HG03108 (cell line): ENCODE results near the gene ONECUT3.

Experiments used
- ATAC-seq: cut with Tn5 transposase; IDR thresholded peaks from one replicate; pipeline ENCODE4 v1.9.1; 2021; ENCODE audit warnings: moderate library complexity; ENCODE audit not compliant: unreplicated experiment

Gene ONECUT3

GRCh38 chr19:1767464-1767933 is 14.2 kb downstream of the ONECUT3 start:
- no peak for ATAC-seq

DNA sequence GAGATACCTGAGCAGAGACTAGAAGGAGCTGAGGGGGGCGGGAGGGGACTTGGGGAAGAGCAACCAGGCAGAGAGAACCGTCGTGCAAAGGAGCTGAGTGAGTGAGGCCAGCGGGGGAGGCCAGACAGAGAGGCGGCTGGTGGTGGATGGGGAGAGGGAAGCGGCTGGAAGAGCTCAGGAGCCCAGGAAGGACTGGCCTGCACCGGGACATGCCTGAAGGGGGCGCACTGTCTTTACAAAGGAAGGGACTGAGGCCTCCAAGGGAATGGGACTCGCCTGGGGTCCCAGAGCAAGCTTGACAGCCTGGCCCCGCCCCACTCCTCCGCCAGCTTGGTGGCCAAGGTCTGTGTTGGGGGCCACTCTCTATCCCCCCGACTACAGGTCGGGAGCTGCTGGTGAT is 14.9 kb downstream of the ONECUT3 start:
- ATAC-seq = no peak

DNA sequence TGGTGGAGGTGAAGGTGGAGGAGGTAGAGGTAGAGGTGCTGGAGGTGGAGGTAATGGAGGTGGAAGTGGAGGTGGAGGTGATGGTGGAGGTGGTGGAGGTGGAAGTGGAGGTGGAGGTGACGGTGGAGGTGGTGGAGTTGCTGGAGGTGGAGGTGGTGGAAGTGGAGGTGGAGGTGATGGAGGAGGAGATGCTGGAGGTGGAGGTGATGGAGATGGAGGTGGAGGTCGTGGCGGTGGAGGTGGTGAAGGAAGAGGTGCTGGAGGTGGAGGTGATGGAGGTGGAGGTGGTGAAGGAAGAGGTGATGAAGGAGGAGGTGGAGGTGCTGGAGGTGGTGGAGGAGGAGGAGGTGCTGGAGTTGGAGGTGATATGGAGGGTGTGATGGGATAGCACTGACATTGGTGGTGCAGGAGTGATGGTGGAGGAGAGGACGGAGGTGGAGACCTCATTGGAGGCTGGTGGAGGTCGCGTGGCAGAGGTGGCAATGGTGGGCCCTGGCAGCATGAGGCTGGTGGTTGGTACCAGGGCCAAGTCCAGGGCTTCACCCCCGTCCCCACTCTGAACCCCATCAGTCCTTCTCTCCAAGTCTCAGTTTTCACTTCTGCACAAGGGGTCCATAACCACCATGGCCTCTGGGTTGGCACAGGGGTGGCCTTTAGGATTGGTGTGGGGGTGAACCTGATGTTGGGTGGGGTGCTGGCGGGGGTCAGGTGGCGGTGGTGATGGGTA is 15.8 kb downstream of the ONECUT3 start:
- no peak for ATAC-seq

GRCh38 chr19:1769645-1769985 is 16.3 kb downstream of the ONECUT3 start:
- no peak for ATAC-seq

DNA sequence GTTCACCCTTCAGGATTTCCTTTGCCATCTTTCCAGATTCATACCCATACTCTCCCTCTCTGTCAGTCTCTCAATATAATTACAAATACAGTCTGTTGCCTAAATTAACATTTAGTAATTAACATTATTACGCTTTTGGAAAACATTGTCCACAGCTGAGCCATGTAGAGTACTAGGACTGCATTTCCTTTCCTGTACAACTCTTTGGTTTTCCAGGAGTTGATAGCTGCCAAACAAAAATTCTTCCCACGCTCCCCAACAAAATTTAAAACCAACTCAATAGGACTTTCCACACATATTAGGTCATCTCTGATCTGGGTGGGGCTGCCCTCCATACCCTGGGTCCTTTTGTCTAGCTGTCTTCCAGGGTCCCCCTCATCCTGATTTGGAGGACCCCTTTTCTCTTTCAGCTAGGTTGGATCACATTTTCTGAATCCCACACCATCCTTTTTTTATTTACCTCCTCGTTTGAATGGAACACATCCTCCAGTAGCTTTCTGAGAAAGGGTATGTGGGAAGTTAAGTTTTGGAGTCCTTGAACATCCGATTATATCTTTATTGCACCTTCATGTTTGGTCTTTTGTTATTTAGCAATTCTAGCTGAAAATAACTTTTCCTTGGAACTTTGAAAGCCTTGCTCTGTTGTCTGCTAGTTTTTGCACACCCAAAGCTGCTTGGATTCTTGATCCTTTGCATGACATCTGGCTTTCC is 17.7 kb downstream of the ONECUT3 start:
- no peak for ATAC-seq

- ATAC-seq = no peak
Measured at GRCh38 chr19:1773184-1773583, 19.9 kb downstream of the ONECUT3 start.

DNA sequence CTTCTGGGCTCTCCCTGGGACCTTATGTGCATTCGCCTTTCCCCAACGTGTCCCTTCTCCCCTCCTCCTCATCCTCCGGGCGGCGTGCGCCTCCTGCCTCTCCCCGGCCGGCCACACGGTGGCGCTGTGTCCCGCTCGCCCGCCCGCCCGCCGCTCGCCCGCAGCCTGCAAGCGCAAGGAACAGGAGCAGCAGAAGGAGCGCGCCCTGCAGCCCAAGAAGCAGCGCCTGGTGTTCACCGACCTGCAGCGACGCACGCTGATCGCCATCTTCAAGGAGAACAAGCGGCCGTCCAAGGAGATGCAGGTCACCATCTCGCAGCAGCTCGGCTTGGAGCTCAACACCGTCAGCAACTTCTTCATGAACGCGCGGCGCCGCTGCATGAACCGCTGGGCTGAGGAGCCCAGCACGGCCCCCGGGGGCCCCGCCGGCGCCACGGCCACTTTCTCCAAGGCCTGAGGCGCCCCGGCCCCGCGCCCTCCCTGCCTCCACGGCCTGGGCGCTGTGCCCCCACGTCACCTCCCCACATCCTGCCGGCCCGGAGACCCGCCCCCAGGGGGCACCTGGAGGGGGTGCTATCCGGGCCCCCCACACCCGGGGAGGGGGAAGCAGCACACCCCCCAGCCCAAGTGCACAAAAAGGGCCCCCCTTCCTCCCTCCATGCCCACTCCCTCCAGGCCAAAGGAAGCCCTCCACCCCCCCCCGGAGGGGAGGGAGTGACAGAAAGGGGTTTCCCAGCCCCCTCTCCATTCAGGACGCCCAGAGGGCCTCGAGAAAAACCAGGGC is 21.9 kb downstream of the ONECUT3 start:
- no peak for ATAC-seq

- no peak for ATAC-seq
Measured at GRCh38 chr19:1775951-1776605, 22.8 kb downstream of the ONECUT3 start.

GRCh38 chr19:1776606-1777147 is 23.4 kb downstream of the ONECUT3 start:
- no peak for ATAC-seq

- ATAC-seq = no peak
Measured at GRCh38 chr19:1777149-1777548, 23.8 kb downstream of the ONECUT3 start.

GRCh38 chr19:1779574-1779973 is 26.3 kb downstream of the ONECUT3 start:
- no peak for ATAC-seq

DNA sequence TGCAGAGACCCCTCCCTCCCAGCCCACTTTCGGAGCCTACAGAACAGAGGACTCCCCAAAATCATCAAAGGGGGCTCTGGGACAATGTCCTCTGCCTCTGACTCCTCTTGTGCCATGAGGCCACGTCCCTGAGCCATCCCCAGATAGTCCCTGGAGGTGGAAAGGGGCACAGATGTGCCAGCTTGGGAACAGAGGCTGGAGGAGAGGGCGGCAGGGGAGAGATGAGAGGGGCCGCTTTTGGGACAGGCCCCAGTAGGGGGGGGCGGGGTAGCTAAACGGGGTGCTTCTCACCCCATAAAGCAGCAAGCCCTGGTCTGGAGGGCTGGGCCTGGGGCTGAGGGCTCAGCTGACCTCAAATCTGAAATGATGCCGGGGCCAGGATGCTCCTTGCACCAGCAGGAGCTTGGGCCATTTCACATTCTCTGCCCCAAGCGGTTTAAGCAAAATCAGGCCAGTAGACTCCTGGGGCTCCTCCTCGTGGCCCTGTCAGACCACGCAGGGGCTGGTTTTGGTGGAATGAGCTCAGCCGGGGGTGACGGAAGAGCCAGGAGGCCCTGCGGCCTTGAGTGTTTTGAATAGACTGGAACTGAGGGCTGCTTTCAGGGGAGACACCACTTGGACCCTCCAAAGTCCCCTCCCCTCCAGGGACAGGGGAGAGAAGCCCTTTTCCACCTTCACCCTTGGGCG is 27.1 kb downstream of the ONECUT3 start:
- ATAC-seq = no peak

GRCh38 chr19:1782521-1782920 is 29.2 kb downstream of the ONECUT3 start:
- ATAC-seq = no peak

GRCh38 chr19:1783354-1783753 is 30.0 kb downstream of the ONECUT3 start:
- ATAC-seq = no peak

DNA sequence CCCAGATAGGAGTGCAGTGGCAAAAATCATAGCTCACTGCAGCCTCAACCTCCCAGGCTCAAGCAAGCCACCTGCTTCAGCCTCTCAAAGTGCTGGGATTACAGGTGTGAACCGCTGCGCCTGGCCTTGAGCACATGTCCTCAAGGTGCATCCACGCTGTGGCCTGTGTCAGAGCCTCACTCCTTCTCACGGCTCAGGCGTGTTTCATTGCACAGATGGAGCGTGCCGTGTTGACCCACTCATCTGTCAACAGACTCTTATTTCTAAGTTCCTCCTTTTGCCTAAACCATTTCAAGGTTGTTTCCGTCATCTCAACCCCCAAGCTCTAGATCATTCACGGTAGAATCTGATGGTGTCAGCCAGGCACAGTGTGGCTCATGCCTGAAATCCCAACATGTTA is 30.6 kb downstream of the ONECUT3 start:
- no peak for ATAC-seq

- ATAC-seq = no peak
Measured at GRCh38 chr19:1785310-1785709, 32.0 kb downstream of the ONECUT3 start.

DNA sequence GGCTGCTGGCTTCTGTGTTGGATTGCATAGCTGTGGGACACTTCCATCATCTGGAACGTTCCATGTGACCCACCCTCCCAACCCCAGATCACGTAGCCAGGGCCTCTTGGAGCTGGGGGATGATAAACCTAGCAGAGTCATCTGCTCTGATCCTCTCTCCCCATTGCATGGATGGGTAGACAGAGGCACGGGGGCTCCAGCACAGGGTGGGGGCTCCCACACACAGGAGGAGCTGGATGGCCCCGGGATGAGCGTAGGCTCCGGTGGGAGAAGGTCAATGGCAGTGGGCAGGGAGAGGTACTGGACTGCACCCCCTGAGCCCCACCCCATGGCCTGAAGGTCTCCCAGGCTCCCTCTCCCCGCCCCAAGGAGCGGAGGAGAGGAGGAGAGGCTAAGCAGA is 33.4 kb downstream of the ONECUT3 start:
- ATAC-seq = no peak

DNA sequence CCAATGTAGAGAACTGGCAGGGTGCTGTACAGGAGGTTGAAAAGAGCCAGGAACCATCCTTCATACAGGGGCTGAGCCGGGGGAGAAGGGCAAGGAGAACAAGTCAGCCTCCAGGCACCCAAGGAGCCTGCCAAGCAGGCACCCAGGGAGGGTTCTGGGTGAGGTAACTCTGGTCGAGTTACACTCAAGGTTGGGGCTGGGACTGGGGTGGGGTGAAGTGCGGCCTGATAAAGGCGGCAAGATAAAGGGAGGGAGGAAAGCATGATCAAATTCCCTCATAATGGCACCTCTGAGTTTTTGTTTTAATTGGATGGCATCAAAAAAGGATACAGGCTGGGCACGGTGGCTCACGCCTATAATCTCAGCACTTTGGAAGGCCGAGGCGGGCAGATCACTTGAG is 33.8 kb downstream of the ONECUT3 start:
- ATAC-seq = no peak

DNA sequence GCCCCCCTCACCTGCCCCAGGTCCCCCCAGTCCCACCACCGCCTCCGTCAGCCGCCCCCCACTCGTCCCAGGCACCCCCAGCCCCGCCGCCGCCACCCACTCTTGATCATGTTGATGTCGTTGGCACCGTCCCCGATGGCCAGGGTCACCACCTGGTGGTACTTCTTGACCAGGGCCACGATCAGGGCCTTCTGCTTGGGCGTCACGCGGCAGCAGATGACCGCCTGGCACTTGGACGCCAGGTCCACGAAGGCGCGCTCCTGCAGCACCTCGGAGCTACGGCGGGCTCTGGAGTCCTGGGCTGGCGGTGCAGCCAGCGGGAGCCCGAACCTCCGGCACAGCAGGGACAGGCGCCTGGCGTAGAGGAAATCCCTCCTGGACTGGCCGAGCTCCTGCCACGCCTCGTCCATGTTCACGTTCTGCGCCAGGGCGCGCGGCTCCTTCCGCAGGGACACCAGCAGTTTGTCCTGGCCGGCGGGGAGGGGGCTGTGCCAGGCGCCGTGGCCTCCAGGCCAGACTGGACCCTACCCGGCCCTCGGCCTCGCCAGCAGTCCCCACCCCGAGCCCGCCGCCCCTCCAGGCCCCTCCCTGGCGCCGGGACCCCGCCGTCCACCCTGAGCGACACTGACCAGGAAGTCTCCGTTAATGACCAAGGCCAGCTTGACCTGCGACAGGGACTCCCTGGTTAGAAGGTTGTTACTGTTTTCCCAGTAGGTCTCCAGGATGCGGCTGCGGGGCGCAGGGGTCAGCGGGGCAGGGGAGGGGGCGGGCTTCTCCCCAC is 36.1 kb downstream of the ONECUT3 start:
- ATAC-seq = no peak
